Memory B cell (primary cell): ENCODE measurements around the gene ARF1.
A peak's percentile ranks its signal among the peaks of the same experiment; 100 is the strongest.

Experiments used
- ATAC-seq: fragments of 150-1000 bp; cut with Tn5 transposase; 2 replicates; pipeline ENCODE4 v1.10.0; 2021; ENCODE audit warnings: low read depth, mild to moderate bottlenecking, moderate library complexity
- DNase-seq, 2 donors: peaks; one replicate each; pipeline ENCODE4 v3.0.0; 2022; ENCODE audit warnings: low spot score in 2 of 2
- H3K27ac Mint-ChIP-seq: one replicate; pipeline ENCODE4 v1.8.0; 2022; ENCODE audit warnings: mild to moderate bottlenecking, moderate library complexity, mixed read lengths
- H3K27me3 Mint-ChIP-seq: one replicate; pipeline ENCODE4 v1.8.0; 2022; ENCODE audit warnings: mixed read lengths
- H3K36me3 Mint-ChIP-seq: one replicate; pipeline ENCODE4 v1.8.0; 2022; ENCODE audit warnings: mild to moderate bottlenecking, mixed read lengths
- H3K4me1 Mint-ChIP-seq: one replicate; pipeline ENCODE4 v1.8.0; 2022; ENCODE audit warnings: mixed read lengths
- H3K4me3 Mint-ChIP-seq: one replicate; pipeline ENCODE4 v1.8.0; 2022; ENCODE audit warnings: mild to moderate bottlenecking, moderate library complexity, mixed read lengths
- H3K9me3 Mint-ChIP-seq: one replicate; pipeline ENCODE4 v1.8.0; 2022; ENCODE audit warnings: mixed read lengths

The ARF1 gene

DNA sequence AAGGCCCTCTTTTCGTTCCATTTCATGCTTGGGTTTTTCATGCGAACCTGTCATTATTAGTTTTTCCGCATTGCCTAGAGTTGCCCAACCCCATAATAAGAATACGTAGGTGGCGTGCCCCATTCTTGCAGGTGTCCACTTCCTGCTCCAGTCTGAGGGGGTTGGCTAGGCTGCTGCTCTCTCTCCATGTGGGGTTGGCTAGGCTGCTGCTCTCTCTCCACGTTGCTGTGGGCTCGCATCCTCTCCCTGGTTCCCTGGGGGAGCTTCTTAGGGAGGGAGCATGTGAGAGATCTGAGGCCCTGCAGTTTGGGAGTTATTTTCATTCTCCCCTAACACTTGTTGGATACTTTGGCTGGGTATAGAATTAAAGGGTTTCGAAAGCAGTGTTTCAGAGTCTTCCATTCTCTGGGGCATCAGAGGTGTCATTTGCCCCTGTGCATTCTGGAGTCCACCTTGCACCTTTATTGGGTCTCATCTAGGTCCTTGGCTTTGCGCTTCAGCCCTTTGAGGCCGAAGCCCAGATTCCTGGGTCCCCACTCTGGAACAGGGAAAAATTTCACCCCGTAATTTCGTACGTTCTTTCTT, 12.0 kb downstream of the ARF1 start:
- Mint-ChIP-seq H3K4me1 (peaks cover 37% of the 10 kb centered on the region), H3K9me3 (peaks cover 2% of the 10 kb centered on the region), H3K27me3 (no peaks in the 10 kb centered on the region), H3K27ac (no peak overlapping the region), H3K36me3 (peaks cover 26% of the 10 kb centered on the region), H3K4me3 (no peak overlapping the region)
- ATAC-seq (no peak), DNase-seq (no peak)

DNA sequence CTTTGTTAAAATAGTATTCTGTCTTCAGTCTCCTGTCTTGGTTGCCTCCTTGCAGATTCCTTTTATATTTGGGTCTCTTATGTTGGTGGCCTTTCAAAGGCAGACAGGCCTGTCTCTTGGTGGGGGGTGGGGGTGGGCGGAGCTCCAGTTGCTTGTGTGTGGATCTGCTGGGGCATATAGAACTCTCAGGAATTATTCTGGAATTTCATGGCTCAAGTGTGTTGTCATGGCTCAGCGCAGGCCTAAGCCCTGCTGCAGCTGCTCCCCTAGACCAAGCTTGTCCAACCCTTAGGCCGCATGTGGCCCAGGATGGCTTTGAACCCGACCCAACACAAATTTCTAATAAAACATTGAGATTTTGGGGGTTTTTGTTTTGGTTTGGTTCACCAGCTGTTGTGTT, 12.7 kb downstream of the ARF1 start:
- no peak for ATAC-seq
- Mint-ChIP-seq H3K9me3 (peaks cover 2% of the 10 kb centered on the region), H3K27me3 (no peaks in the 10 kb centered on the region), H3K4me3 (no peak overlapping the region), H3K27ac (no peak overlapping the region), H3K4me1 (peaks cover 31% of the 10 kb centered on the region), H3K36me3 (peaks cover 26% of the 10 kb centered on the region)
- no peak for DNase-seq

GRCh38 chr1:228095938-228096337, 13.4 kb downstream of the ARF1 start:
- no peak for ATAC-seq
- H3K27ac Mint-ChIP-seq, result no peak overlapping the region
- H3K9me3 Mint-ChIP-seq, result peaks cover 2% of the 10 kb centered on the region
- no peaks in the 10 kb centered on the region for H3K27me3 Mint-ChIP-seq
- H3K4me3 Mint-ChIP-seq, result no peak overlapping the region
- DNase-seq, result no peak
- peaks cover 26% of the 10 kb centered on the region for H3K36me3 Mint-ChIP-seq
- peaks cover 24% of the 10 kb centered on the region for H3K4me1 Mint-ChIP-seq

DNA sequence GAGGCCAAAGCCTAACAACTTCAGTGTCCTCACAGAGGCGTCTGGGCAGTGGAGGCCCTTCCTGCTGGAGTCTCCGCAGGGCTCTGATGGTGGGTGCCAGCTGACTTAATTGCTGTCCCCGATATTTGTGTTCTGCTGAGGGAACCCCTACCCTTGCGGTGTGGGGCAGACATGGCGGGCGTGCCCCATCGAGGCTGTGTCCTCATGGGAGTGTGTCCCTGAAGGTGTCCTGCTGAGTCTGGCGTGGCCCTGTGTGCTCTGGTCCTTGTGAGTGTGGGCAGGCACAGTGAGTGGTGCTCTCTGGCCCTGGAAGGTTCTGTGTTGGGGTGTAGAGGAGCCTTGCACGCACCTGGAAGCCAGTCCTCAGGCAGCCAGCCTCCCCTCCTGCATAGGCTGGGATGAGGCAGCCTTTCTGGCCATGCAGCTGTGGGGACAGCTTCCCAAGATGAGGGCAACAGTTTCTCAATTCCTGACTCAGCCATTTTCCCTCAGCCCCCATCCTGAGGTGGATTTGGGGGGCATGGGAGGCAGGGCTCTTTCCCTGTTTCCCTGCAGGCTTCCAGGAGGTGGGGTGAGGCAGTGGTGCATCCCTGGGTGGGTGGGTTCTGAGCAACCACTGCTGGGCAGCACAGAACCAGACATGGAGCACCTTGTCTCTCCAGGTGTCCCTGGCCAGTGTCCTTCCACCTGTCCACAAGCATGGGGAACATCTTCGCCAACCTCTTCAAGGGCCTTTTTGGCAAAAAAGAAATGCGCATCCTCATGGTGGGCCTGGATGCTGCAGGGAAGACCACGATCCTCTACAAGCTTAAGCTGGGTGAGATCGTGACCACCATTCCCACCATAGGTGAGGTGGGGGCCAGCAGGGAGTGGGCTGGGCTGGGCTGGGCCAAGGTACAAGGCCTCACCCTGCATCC, 14.2 kb downstream of the ARF1 start:
- no peak for DNase-seq
- H3K4me3 Mint-ChIP-seq, result no peak overlapping the region
- peaks cover 23% of the 10 kb centered on the region for H3K4me1 Mint-ChIP-seq
- H3K27ac Mint-ChIP-seq, result no peak overlapping the region
- no peaks in the 10 kb centered on the region for H3K27me3 Mint-ChIP-seq
- no peak for ATAC-seq
- peaks cover 2% of the 10 kb centered on the region for H3K9me3 Mint-ChIP-seq
- H3K36me3 Mint-ChIP-seq, result peaks cover 26% of the 10 kb centered on the region

- H3K4me1 Mint-ChIP-seq, result peaks cover 20% of the 10 kb centered on the region
- no peaks in the 10 kb centered on the region for H3K27me3 Mint-ChIP-seq
- H3K9me3 Mint-ChIP-seq, result peaks cover 2% of the 10 kb centered on the region
- no peak overlapping the region for H3K27ac Mint-ChIP-seq
- peaks cover 26% of the 10 kb centered on the region for H3K36me3 Mint-ChIP-seq
- H3K4me3 Mint-ChIP-seq, result no peak overlapping the region
- DNase-seq (no peak), ATAC-seq (no peak)
Observed at GRCh38 chr1:228097333-228098081, 15.0 kb downstream of the ARF1 start.

DNA sequence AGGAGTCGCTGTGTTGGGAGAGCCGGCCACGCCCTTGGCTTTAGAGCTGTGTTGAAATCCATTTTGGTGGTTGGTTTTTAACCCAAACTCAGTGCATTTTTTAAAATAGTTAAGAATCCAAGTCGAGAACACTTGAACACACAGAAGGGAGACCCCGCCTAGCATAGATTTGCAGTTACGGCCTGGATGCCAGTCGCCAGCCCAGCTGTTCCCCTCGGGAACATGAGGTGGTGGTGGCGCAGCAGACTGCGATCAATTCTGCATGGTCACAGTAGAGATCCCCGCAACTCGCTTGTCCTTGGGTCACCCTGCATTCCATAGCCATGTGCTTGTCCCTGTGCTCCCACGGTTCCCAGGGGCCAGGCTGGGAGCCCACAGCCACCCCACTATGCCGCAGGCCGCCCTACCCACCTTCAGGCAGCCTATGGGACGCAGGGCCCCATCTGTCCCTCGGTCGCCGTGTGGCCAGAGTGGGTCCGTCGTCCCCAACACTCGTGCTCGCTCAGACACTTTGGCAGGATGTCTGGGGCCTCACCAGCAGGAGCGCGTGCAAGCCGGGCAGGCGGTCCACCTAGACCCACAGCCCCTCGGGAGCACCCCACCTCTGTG, 15.9 kb downstream of the ARF1 start:
- Mint-ChIP-seq H3K36me3 (peaks cover 26% of the 10 kb centered on the region), H3K27ac (no peak overlapping the region), H3K4me3 (no peak overlapping the region), H3K27me3 (no peaks in the 10 kb centered on the region), H3K4me1 (peaks cover 21% of the 10 kb centered on the region), H3K9me3 (peaks cover 2% of the 10 kb centered on the region)
- ATAC-seq, result no peak
- no peak for DNase-seq

DNA sequence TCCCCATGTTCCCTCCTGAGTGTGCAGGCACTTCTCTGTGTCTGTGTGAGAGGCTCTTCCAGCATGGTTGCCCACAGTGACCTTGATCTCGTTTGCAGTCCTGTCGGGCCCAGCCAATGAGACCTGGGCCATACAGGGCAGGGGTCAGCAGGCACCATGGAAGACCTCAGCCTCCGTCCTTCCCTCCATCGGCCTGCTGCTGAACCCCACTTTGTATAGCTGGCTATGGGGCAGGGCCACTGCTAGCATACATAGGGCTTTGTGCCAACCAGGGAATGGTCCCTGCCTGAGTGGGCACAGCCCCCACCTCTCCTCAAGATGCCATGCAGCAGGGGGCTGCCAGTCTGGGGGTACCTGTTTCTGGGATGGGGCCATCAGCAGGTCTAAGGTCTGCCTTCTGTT, 16.8 kb downstream of the ARF1 start:
- ATAC-seq (no peak), DNase-seq (no peak)
- Mint-ChIP-seq H3K27ac (peak overlapping the region; percentile 48), H3K36me3 (peaks cover 21% of the 10 kb centered on the region), H3K9me3 (peaks cover 2% of the 10 kb centered on the region), H3K4me1 (peaks cover 25% of the 10 kb centered on the region), H3K4me3 (no peak overlapping the region), H3K27me3 (no peaks in the 10 kb centered on the region)

- peaks cover 11% of the 10 kb centered on the region for H3K36me3 Mint-ChIP-seq
- ATAC-seq, result no peak
- peak overlapping the region; percentile 84 for H3K27ac Mint-ChIP-seq
- peak overlapping the region; percentile 97 for H3K4me3 Mint-ChIP-seq
- H3K27me3 Mint-ChIP-seq, result no peaks in the 10 kb centered on the region
- DNase-seq, result no peak
- peaks cover 21% of the 10 kb centered on the region for H3K4me1 Mint-ChIP-seq
- H3K9me3 Mint-ChIP-seq, result no peaks in the 10 kb centered on the region
Observed at GRCh38 chr1:228100822-228101613, 18.5 kb downstream of the ARF1 start.

- no peak for ATAC-seq
- H3K9me3 Mint-ChIP-seq, result no peaks in the 10 kb centered on the region
- no peak for DNase-seq
Observed at GRCh38 chr1:228101614-228101993, 19.1 kb downstream of the ARF1 start.

DNA sequence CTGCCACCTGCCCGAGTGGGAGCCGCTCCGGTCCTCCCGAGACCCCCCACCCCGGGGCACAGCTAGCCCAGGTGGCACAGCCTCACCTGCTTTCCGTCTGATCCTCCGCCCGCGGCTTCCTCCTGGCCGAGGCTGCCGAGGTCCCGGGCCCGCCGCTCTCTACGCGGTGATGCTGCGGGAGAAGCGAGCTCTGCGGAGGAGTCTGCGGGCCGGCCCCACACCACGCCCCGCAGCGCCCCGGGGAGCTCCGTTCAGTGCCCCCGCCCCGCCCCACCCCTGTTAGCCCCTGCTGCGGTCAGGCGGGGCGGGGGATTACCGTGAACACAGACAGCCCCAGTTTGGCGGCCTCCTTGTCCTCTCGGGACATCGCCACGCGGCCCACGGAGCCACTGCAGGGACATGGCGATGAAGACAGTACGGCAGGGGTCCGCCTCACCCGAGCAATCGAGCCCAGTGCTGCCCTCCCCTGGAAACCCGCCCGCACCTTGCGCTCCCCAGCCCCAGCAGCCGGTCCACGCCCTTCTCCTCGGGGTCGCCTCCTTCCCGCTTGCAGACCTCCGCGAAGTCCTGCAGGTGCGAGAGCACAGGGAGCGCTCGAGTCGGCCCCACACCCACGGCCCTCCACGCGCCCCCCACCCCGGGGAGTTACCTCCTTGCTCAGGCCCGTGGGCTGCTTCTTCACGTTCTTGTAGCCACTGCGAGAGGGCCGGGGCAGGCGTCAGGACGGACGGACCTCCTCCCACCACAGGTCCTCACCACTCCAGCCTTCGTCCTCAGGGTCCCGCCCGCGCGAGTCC, 19.7 kb downstream of the ARF1 start:
- no peaks in the 10 kb centered on the region for H3K9me3 Mint-ChIP-seq
- H3K27me3 Mint-ChIP-seq, result no peaks in the 10 kb centered on the region
- ATAC-seq (peak; percentile 37), DNase-seq (no peak)
- peaks cover 15% of the 10 kb centered on the region for H3K36me3 Mint-ChIP-seq
- peak overlapping the region; percentile 84 for H3K27ac Mint-ChIP-seq
- H3K4me1 Mint-ChIP-seq, result peaks cover 21% of the 10 kb centered on the region
- peak overlapping the region; percentile 97 for H3K4me3 Mint-ChIP-seq

More at GRCh38 chr1:228101614-228101993, 19.1 kb downstream of the ARF1 start:
- Mint-ChIP-seq H3K36me3 (peaks cover 11% of the 10 kb centered on the region), H3K4me1 (peaks cover 21% of the 10 kb centered on the region), H3K4me3 (peak overlapping the region; percentile 97), H3K27ac (peak overlapping the region; percentile 84), H3K27me3 (no peaks in the 10 kb centered on the region)

GRCh38 chr1:228102791-228103620, 20.5 kb downstream of the ARF1 start, which contains the start of gene C1orf35:
TSS of gene C1orf35 (minus strand) at chr1:228103325. CDS start at chr1:228103227, 98 bp downstream.
- peak within 1 kb of the TSS; percentile 96 for H3K27ac Mint-ChIP-seq
- H3K27me3 Mint-ChIP-seq, result no peaks in the 10 kb centered on the region
- peak; percentile 85 for ATAC-seq
- peaks cover 10% of the 10 kb centered on the region for H3K36me3 Mint-ChIP-seq
- H3K9me3 Mint-ChIP-seq, result no peaks in the 10 kb centered on the region
- H3K4me3 Mint-ChIP-seq, result peak within 1 kb of the TSS; percentile 97
- peak; percentile 88 to 89 for DNase-seq
- H3K4me1 Mint-ChIP-seq, result peaks cover 19% of the 10 kb centered on the region
